Upper lobe of right lung (tissue), 1 donor: ENCODE data around the gene HOXC9. TPM values are rescaled to one million over a fixed set of nuclear protein-coding genes. Genes with fewer than 3 reads are reported as not detected.

ENCODE experiments used
- ATAC-seq: fragments of 200-7000 bp; cut with Tn5 transposase; one replicate; pipeline ENCODE4 v1.9.1; 2020; ENCODE audit warnings: mild to moderate bottlenecking, moderate library complexity
- DNase-seq: peaks from one replicate; pipeline ENCODE4 v3.0.0-alpha.2; 2020
- H3K27ac ChIP-seq: fragments of 200-600 bp; one replicate; pipeline ENCODE4 v1.8.0; 2022
- H3K27me3 ChIP-seq: fragments of 200-600 bp; one replicate; pipeline ENCODE4 v1.8.0; 2022; ENCODE audit warnings: mild to moderate bottlenecking
- H3K36me3 ChIP-seq: fragments of 200-600 bp; one replicate; pipeline ENCODE4 v1.8.0; 2022
- H3K4me1 ChIP-seq: fragments of 200-600 bp; one replicate; pipeline ENCODE4 v1.8.0; 2022
- H3K4me3 ChIP-seq: fragments of 200-600 bp; one replicate; pipeline ENCODE4 v1.8.0; 2022; ENCODE audit warnings: mild to moderate bottlenecking
- H3K9me3 ChIP-seq: fragments of 200-600 bp; one replicate; pipeline ENCODE4 v1.8.0; 2022
- intact Hi-C: fragments of 100-400 bp; cut with DNase I; formaldehyde crosslinking; loops from one replicate; pipeline ENCODE4 v1.11.0; 2022
- total RNA-seq: library from RNA; stranded (reverse); fragmentation: NEBNext Ultra II Directional; extraction: Animal tissue kit (Norgen Biotek cat#: 25700); gene quantifications from one replicate; pipeline ENCODE4 v1.2.1, GENCODE V29; 2021
- TF ChIP-seq, protein P1 (sequence below): fragments of 200-600 bp; IDR thresholded peaks from one replicate; pipeline ENCODE4 v1.8.0; 2022; ENCODE audit warnings: antibody characterized with exemption
- donor health status: DM: no; HTN: yes; CAD: no; lungs with severe emphysema.

The HOXC9 gene
- total RNA-seq, 1 donor from 2014 or later: 0.61 TPM

GRCh38 chr12:54015018-54015931, 15.3 kb downstream of the HOXC9 start:
- H3K36me3 ChIP-seq: no peaks in the 10 kb centered on the region
- no peak overlapping the region for H3K27ac ChIP-seq
- TF ChIP-seq, protein P1, sequence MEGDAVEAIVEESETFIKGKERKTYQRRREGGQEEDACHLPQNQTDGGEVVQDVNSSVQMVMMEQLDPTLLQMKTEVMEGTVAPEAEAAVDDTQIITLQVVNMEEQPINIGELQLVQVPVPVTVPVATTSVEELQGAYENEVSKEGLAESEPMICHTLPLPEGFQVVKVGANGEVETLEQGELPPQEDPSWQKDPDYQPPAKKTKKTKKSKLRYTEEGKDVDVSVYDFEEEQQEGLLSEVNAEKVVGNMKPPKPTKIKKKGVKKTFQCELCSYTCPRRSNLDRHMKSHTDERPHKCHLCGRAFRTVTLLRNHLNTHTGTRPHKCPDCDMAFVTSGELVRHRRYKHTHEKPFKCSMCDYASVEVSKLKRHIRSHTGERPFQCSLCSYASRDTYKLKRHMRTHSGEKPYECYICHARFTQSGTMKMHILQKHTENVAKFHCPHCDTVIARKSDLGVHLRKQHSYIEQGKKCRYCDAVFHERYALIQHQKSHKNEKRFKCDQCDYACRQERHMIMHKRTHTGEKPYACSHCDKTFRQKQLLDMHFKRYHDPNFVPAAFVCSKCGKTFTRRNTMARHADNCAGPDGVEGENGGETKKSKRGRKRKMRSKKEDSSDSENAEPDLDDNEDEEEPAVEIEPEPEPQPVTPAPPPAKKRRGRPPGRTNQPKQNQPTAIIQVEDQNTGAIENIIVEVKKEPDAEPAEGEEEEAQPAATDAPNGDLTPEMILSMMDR: no peak
- no peaks in the 10 kb centered on the region for H3K9me3 ChIP-seq
- ATAC-seq (no peak), DNase-seq (no peak)
- peaks cover 5% of the 10 kb centered on the region for H3K4me1 ChIP-seq
- intact Hi-C loops: no loop called here
- H3K4me3 ChIP-seq: no peak overlapping the region
- H3K27me3 ChIP-seq: peaks cover 95% of the 10 kb centered on the region

- TF ChIP-seq, protein P1: no peak
- intact Hi-C loops: no loop called here
- Histone ChIP-seq H3K27me3 (peaks cover 95% of the 10 kb centered on the region), H3K9me3 (no peaks in the 10 kb centered on the region), H3K36me3 (no peaks in the 10 kb centered on the region), H3K27ac (no peak overlapping the region), H3K4me3 (no peak overlapping the region), H3K4me1 (peaks cover 5% of the 10 kb centered on the region)
- ATAC-seq (no peak), DNase-seq (no peak)
Observed at GRCh38 chr12:54016051-54016450, 16.1 kb downstream of the HOXC9 start.

DNA sequence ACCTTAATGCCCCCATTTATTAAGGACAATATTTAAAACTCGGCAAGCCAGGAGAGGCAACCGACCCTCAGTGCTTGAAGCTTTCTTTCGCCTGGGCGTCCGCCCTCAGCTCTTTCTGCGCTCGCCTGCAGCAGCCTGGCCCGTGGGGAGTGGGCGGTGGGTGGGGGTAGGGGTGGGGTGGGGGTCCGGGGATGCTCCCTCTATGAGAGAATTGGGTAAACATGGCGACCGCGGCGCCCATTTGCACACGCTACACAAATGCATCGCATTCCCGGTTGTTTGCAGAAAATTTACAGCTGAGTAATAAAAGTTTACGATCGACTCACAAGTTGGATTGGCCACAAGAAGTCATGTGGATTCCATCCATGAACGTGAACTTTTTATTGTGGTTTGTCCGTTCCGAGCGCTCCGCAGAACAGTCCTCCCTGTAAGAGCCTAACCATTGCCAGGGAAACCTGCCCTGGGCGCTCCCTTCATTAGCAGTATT, 16.6 kb downstream of the HOXC9 start:
- no peak overlapping the region for H3K27ac ChIP-seq
- intact Hi-C loops: no loop called here
- DNase-seq (no peak), ATAC-seq (no peak)
- TF ChIP-seq, protein P1: no peak
- H3K36me3 ChIP-seq: no peaks in the 10 kb centered on the region
- peaks cover 95% of the 10 kb centered on the region for H3K27me3 ChIP-seq
- H3K4me3 ChIP-seq: peak overlapping the region; percentile 48
- no peaks in the 10 kb centered on the region for H3K9me3 ChIP-seq
- peaks cover 5% of the 10 kb centered on the region for H3K4me1 ChIP-seq

- ATAC-seq: no peak
- Histone ChIP-seq H3K4me3 (peak overlapping the region; percentile 48), H3K36me3 (no peaks in the 10 kb centered on the region), H3K9me3 (no peaks in the 10 kb centered on the region), H3K4me1 (peaks cover 5% of the 10 kb centered on the region), H3K27me3 (peaks cover 94% of the 10 kb centered on the region), H3K27ac (no peak overlapping the region)
- DNase-seq: no peak
- TF ChIP-seq, protein P1: no peak
- intact Hi-C loops: no loop called here
Observed at GRCh38 chr12:54017027-54017788, 17.2 kb downstream of the HOXC9 start.

- intact Hi-C loops: no loop called here
- TF ChIP-seq, protein P1: no peak
- ATAC-seq (peak; percentile 78), DNase-seq (peak; percentile 84)
- Histone ChIP-seq H3K9me3 (no peaks in the 10 kb centered on the region), H3K27me3 (peaks cover 94% of the 10 kb centered on the region), H3K4me3 (peak overlapping the region; percentile 48), H3K27ac (peak overlapping the region; percentile 68), H3K4me1 (peaks cover 5% of the 10 kb centered on the region), H3K36me3 (no peaks in the 10 kb centered on the region)
Observed at GRCh38 chr12:54017878-54018467, 18.0 kb downstream of the HOXC9 start.
